C4-2B (cell line): ENCODE results near the gene NLGN1.

Experiments
- ZFX ChIP-seq: fragments of 450-650 bp; IDR thresholded peaks from 2 replicates; pipeline ENCODE4 v1.6.1; 2017
- TF ChIP-seq, protein P1 (sequence below): fragments of 450-650 bp; conservative IDR thresholded peaks from 2 replicates; pipeline ENCODE4 v1.5.1; 2017; ENCODE audit warnings: mild to moderate bottlenecking

GRCh38 chr3:173501931-173502489, 104.5 kb downstream of the NLGN1 start:
- TF ChIP-seq, protein P1, sequence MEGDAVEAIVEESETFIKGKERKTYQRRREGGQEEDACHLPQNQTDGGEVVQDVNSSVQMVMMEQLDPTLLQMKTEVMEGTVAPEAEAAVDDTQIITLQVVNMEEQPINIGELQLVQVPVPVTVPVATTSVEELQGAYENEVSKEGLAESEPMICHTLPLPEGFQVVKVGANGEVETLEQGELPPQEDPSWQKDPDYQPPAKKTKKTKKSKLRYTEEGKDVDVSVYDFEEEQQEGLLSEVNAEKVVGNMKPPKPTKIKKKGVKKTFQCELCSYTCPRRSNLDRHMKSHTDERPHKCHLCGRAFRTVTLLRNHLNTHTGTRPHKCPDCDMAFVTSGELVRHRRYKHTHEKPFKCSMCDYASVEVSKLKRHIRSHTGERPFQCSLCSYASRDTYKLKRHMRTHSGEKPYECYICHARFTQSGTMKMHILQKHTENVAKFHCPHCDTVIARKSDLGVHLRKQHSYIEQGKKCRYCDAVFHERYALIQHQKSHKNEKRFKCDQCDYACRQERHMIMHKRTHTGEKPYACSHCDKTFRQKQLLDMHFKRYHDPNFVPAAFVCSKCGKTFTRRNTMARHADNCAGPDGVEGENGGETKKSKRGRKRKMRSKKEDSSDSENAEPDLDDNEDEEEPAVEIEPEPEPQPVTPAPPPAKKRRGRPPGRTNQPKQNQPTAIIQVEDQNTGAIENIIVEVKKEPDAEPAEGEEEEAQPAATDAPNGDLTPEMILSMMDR, result no peak
- TF ChIP-seq ZFX, result no peak
